ENCODE measurements around the gene PPP1R15A. TPM values are rescaled to one million over a fixed set of nuclear protein-coding genes. Genes with fewer than 3 reads are reported as not detected.
A peak's percentile ranks its signal among the peaks of the same experiment; 100 is the strongest.
"Not testable (repeated sequence)": the region's sequence is repeated elsewhere in the genome, so short reads cannot be mapped to it uniquely, and the experiment has no call there.

PPP1R15A gene
- total and polyA plus RNA-seq, 2 experiments from 2014 or later = 63.8 to 78.9 TPM

GRCh38 chr19:48900477-48901406, 28.5 kb downstream of the PPP1R15A start:
- 3 to 5% methylated on average over 18 to 24 of the region's 24 CpGs for WGBS, 2 experiments (ENCODE audit: low coverage in 1 of 2, low lambda C conversion rate in 2 of 2, missing lambda C conversion rate in 2 of 2)
- H3K4me2 ChIP-seq (ENCODE audit: unreplicated experiment) = peak overlapping the region; percentile 84
- peak; percentile 65 for DNase-seq
- peak overlapping the region; percentile 66 for H2AFZ ChIP-seq
- no peaks in the 10 kb centered on the region for H3K27me3 ChIP-seq (replicated peaks; ENCODE audit: insufficient read depth)
- peak overlapping the region; percentile 92 for H3K9ac ChIP-seq
- H3K4me1 ChIP-seq (ENCODE audit: insufficient read depth) = no peaks in the 10 kb centered on the region
- peak overlapping the region; percentile 50 for H3K27ac ChIP-seq
- in situ Hi-C loops (cut with MboI) = no loop called here
- TF ChIP-seq EZH2 (IDR thresholded peaks at IDR 0.05; ENCODE audit: insufficient read depth, poor library complexity, severe bottlenecking) (no peak), EZH2phosphoT487 (IDR thresholded peaks at IDR 0.05; ENCODE audit: insufficient read depth, low read depth) (no peak)
- H3K9me2 ChIP-seq (ENCODE audit: insufficient read depth) = no peaks in the 10 kb centered on the region
- no peaks in the 10 kb centered on the region for H4K20me1 ChIP-seq (ENCODE audit: insufficient read depth)
- H3K79me2 ChIP-seq (ENCODE audit: insufficient read depth) = peaks cover 37% of the 10 kb centered on the region
- H3K4me3 ChIP-seq = peak overlapping the region; percentile 92
- H3K36me3 ChIP-seq (ENCODE audit: low read depth) = peaks cover 10% of the 10 kb centered on the region; the same call in 1 of the 2 replicates
- H3K9me3 ChIP-seq (ENCODE audit: low read depth) = no peaks in the 10 kb centered on the region
- H3F3A ChIP-seq (ENCODE audit: insufficient read depth) = no peaks in the 10 kb centered on the region

GRCh38 chr19:48902291-48902690, 30.1 kb downstream of the PPP1R15A start:
- H4K20me1 ChIP-seq (ENCODE audit: insufficient read depth); H3K27me3 ChIP-seq (replicated peaks; ENCODE audit: insufficient read depth); H3K4me1 ChIP-seq (ENCODE audit: insufficient read depth); H3K36me3 ChIP-seq (ENCODE audit: low read depth); H2AFZ ChIP-seq; H3K27ac ChIP-seq; H3K9me2 ChIP-seq (ENCODE audit: insufficient read depth); DNase-seq; H3F3A ChIP-seq (ENCODE audit: insufficient read depth); H3K4me2 ChIP-seq (ENCODE audit: unreplicated experiment); H3K4me3 ChIP-seq; H3K9ac ChIP-seq; in situ Hi-C loops (cut with MboI); H3K9me3 ChIP-seq (ENCODE audit: low read depth): not testable (repeated sequence)
- H3K79me2 ChIP-seq (ENCODE audit: insufficient read depth) = peaks cover 37% of the 10 kb centered on the region
- 96 to 98% methylated on average over 7 of the region's 7 CpGs for WGBS, 2 experiments (ENCODE audit: low coverage in 1 of 2, low lambda C conversion rate in 2 of 2, missing lambda C conversion rate in 2 of 2)

DNA sequence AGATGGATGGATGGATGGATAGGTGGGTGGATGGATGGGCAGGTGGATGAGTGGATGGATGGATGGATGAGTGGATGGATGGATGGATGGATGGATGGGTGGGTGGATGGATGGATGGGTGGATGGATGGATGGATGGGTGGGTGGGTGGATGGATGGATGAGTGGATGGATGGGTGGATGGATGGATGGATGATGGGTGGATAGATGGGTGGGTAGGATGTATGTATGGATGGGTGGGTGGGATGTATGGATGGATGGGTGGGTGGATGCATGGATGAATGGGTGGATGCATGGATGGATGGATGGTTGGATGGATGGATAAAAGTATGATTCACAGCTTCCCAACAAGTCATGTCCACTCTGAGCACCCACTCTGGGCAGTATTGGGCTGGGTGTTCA, 31.6 kb downstream of the PPP1R15A start:
- H4K20me1 ChIP-seq (ENCODE audit: insufficient read depth); H3K27ac ChIP-seq; H3K9me2 ChIP-seq (ENCODE audit: insufficient read depth); DNase-seq; H3K4me3 ChIP-seq; H2AFZ ChIP-seq; H3K4me1 ChIP-seq (ENCODE audit: insufficient read depth); H3K9ac ChIP-seq; in situ Hi-C loops (cut with MboI); H3F3A ChIP-seq (ENCODE audit: insufficient read depth); H3K36me3 ChIP-seq (ENCODE audit: low read depth); H3K4me2 ChIP-seq (ENCODE audit: unreplicated experiment); H3K27me3 ChIP-seq (replicated peaks; ENCODE audit: insufficient read depth); H3K9me3 ChIP-seq (ENCODE audit: low read depth): not testable (repeated sequence)
- peaks cover 37% of the 10 kb centered on the region for H3K79me2 ChIP-seq (ENCODE audit: insufficient read depth)

- Histone ChIP-seq H3K9me3 (ENCODE audit: low read depth) (no peaks in the 10 kb centered on the region), H4K20me1 (ENCODE audit: insufficient read depth) (no peaks in the 10 kb centered on the region), H3F3A (ENCODE audit: insufficient read depth) (no peaks in the 10 kb centered on the region), H3K27me3 (replicated peaks; ENCODE audit: insufficient read depth) (no peaks in the 10 kb centered on the region), H3K4me2 (ENCODE audit: unreplicated experiment) (no peak overlapping the region), H3K9me2 (ENCODE audit: insufficient read depth) (no peaks in the 10 kb centered on the region), H3K27ac (no peak overlapping the region), H2AFZ (no peak overlapping the region), H3K79me2 (ENCODE audit: insufficient read depth) (peaks cover 32% of the 10 kb centered on the region), H3K36me3 (ENCODE audit: low read depth) (peaks cover 19% of the 10 kb centered on the region; the same call in 1 of the 2 replicates), H3K9ac (no peak overlapping the region), H3K4me1 (ENCODE audit: insufficient read depth) (no peaks in the 10 kb centered on the region), H3K4me3 (no peak overlapping the region)
- no peak for DNase-seq
- in situ Hi-C loops (cut with MboI) = no loop called here
- 91 to 94% methylated on average over 11 to 14 of the region's 14 CpGs for WGBS, 2 experiments (ENCODE audit: low coverage in 1 of 2, low lambda C conversion rate in 2 of 2, missing lambda C conversion rate in 2 of 2)
- TF ChIP-seq EZH2phosphoT487 (IDR thresholded peaks at IDR 0.05; ENCODE audit: insufficient read depth, low read depth) = no peak
- no peak for TF ChIP-seq EZH2 (IDR thresholded peaks at IDR 0.05; ENCODE audit: insufficient read depth, poor library complexity, severe bottlenecking)
These were observed 33.4 kb downstream of the PPP1R15A start for GRCh38 chr19:48905664-48906063.

All from GM23248 (cell line).